Suppressor macrophage treated with lipopolysaccharide for 1 hour (primary cell): ENCODE data around the gene AFF4.
"Not testable (repeated sequence)": the region's sequence is repeated elsewhere in the genome, so short reads cannot be mapped to it uniquely, and the experiment has no call there.

ENCODE experiments used
- DNase-seq, 3 donors: peaks; one replicate each; pipeline ENCODE4 v3.0.0-alpha.2; 2020 to 2022

The AFF4 gene, protein sequence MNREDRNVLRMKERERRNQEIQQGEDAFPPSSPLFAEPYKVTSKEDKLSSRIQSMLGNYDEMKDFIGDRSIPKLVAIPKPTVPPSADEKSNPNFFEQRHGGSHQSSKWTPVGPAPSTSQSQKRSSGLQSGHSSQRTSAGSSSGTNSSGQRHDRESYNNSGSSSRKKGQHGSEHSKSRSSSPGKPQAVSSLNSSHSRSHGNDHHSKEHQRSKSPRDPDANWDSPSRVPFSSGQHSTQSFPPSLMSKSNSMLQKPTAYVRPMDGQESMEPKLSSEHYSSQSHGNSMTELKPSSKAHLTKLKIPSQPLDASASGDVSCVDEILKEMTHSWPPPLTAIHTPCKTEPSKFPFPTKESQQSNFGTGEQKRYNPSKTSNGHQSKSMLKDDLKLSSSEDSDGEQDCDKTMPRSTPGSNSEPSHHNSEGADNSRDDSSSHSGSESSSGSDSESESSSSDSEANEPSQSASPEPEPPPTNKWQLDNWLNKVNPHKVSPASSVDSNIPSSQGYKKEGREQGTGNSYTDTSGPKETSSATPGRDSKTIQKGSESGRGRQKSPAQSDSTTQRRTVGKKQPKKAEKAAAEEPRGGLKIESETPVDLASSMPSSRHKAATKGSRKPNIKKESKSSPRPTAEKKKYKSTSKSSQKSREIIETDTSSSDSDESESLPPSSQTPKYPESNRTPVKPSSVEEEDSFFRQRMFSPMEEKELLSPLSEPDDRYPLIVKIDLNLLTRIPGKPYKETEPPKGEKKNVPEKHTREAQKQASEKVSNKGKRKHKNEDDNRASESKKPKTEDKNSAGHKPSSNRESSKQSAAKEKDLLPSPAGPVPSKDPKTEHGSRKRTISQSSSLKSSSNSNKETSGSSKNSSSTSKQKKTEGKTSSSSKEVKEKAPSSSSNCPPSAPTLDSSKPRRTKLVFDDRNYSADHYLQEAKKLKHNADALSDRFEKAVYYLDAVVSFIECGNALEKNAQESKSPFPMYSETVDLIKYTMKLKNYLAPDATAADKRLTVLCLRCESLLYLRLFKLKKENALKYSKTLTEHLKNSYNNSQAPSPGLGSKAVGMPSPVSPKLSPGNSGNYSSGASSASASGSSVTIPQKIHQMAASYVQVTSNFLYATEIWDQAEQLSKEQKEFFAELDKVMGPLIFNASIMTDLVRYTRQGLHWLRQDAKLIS

DNA sequence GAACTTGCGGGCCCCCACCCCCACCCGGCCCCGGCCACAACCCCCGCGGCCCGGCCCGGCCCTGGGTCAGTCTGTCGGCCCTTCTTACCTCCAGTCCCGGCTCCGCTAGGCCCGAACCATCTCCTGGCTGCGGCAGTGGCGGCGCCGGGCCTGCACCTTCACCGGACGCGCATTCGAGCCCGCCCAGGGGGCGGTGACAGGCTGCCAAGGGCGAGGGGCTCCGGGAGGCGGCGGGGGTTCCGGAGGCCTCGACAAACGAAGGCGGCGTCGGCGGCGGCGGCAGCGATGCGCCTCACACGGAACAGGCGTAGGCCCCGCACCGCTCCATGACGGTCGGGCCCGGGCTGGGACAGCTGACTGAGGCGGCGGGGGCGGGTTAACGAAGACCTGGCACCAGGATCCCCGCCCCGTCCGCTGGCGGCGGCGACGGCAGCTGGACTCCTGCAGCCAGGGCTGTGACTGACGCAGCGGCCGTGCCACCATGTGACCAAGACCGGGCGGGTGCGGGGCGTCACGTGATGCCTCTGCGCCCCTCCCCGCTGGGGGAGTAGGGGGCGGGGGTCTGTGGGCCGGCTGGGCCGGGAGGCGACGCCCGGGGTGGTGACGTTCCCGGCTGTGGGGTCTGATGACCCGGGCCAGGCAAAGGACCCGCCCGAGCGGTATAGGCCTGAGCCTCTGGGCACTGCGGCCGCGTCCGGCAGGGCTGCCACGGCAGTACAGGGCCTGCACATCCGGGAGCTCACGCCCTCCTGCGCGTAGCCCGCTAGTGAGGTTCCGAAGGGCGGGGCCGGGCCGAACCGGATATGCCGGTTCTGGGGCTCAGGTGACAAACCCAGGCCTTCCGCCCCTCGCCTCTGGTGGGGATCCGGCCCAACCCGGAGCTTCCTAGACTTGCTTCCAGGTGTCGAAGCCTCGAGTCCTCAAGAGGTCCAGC lies at the start of gene AFF4:
AFF4 (minus strand) TSS at position 464 of the 934 bp plus-strand sequence. CDS start 26,445 bp downstream, outside the sequence.
- DNase-seq: peak; percentile 98 to 99 (median 99)

DNA sequence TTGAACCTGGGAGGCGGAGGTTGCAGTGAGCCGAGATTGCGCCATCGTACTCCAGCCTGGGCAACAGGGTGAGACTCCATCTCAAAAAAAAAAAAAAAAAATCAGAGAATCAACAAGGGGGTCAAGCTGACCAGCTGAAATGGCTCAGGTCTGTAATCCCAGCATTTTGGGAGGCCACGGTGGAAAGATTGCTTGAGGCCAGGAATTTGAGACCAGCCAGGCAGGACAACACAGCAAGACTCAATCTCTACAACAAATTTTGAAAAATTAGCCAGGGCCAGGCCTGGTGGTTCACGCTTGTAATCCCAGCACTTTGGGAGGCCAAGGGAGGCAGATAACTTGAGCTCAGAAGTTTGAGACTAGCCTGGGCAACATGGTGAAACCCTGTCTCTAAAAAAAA lies 45.0 kb upstream of the AFF4 start:
- not testable (repeated sequence) for DNase-seq

DNA sequence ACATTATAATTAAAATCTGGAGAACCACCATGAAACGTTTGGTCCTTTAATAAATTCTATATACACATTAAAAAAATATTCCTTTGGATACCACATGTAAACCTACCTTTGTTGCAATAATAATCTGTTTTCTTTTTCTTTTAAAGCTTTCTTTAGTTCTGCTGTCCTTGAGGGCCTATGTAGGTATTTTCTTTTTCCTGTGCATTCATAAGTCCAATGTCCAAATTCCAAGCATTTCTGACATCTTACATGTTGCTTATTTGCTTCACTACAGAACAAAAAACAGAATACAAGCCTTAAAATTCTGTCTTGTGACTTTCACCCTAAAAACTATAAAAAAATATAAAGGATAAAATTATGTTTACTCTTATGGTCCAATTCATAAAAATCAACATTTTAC lies 43.2 kb upstream of the AFF4 start:
- no peak for DNase-seq

DNA sequence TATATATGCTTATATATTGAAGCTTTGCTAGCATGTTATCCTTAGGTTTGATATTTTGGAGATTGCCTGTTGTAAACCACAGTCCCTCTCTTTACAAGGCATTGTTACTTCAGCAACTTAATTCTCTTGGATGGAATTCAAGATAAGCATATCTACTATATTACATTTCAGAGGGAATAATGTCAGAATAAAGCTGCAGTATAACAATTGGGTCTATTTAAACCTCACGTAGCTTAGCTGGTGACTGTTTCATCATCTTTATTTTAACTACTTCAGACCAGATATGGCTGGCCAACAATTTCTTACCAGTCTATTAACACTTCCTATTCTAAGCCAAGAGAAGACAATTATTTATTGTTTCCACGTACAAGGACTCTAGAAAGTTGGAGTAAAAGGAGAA lies 35.8 kb upstream of the AFF4 start:
- DNase-seq: no peak

DNA sequence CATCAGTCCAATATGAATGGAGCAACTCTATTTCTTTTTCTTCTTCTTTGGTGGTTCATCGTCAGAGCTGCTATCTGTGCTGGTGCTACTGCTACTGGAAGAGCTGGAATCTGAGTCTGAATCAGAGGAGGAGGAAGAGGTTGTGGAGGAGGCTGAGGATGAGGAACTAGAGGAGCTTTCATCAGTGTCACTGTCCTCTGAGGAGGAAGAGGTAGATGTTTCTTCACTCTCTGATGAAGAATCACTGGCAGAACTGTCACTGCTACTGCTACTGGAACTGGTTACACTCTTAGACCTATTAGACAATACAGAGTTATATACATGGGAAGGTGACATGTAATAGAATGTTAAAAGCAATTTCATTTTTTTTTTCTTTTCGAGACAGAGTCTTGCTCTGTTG lies 35.1 kb upstream of the AFF4 start:
- DNase-seq: peak; percentile 48 to 60 (median 54)

DNA sequence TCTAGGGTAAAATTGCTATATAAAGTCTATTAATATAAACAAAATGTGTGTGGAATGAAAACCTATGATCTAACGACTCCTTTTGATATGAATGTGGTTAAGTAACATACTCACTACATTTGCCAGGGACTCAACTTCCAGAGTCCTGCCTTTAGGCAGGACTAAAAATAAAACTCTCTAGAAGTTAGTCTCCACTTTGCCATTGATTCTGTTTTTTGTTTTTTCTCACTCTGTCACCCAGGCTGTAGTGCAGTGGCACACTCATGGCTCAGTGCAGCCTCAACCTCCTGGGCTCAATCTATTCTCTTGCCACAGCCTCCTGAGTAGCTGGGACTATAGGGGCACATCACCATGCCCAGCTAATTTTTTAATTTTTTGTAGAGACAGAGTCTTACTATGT lies 32.9 kb upstream of the AFF4 start:
- DNase-seq: no peak

DNA sequence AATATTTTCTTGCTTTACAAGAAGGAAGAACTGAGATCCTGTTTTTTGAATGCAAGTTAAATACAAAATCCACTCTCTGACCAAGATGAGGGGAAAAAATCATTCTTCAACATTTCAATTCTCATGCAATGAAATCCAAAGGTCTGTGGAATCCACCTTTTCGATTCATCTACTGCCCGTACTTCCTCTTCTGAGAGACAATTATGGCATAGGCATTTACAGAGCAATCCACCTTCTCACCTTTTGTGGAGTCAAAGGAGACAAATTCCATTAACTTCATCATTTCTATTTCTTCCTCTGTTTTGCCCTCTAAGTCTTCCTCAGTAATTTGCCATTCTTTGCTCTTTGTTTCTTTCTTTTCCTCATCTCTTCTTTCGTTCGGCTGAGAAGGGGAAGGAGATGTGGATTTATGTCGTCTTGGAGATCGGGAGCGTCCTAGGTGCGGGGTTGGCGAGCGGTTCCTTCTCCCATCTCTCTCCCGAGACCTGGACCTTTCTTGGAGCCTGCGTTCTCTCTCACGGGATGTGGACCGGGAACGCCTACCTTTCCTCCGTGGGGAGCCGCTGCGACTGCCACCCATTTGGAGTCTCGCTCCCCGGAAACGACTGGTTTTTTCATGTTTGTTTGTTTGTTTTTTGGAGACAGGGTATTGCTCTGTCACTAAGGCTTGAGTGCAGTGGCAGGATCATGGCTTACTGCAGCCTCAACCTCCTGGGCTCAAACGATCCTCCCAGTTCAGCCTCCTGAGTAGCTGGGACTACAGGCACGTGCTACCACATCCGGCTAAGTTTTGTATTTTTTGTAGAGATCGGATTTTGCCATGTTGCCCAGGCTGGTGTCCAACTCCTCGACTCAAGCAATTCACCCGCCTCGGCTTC lies 24.3 kb upstream of the AFF4 start:
- DNase-seq: no peak

DNA sequence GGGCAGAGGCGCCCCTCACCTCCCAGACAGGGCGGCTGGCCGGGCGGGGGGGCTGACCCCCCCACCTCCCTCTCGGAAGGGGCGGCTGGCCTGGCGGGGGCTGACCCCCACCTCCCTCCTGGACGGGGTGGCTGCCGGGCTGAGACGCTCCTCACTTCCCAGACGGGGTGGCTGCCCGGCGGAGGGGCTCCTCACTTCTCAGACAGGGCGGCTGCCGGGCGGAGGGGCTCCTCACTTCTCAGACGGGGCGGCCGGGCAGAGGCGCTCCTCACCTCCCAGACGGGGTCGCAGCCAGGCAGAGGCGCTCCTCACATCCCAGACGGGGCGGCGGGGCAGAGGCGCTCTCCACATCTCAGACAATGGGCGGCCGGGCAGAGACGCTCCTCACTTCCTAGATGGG lies 19.5 kb upstream of the AFF4 start:
- DNase-seq: not testable (repeated sequence)

DNA sequence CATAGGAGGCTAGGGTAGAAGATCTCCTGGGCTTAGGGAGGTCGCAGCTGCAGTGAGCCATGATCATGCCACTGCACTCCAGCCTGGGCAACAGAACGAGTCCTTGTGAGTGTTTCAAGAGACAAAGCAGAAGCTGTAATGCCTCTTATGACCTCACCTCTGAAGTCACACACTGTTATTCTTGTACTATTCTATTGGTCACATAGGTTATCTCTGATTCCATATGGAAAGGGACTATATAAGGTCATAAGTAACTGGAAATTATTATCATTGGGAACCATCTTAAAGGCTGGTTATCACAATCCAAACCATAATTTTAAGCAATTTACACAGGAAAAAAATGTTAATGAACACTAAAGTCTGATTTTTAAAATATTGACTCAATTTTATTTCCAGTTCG lies 17.9 kb upstream of the AFF4 start:
- peak in 2 of 3 donors; percentile 9 to 31 for DNase-seq

DNA sequence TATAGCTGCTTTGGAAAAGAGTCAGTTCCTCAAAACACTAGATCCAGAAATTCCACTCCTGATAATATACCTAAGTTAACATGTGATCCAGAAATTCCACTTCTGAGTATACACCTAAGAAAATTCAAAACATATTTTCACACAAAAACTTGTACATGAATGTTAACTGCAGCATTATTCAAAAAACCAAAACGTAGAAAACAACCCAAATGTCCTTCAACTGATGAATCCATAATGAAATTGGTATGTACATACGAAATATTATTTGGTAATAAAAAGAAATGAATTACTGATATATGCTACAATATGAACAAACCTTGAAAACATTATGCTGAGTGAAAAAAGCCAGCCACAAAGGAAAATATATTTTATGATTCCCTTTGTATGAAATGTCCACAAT lies 16.5 kb upstream of the AFF4 start:
- DNase-seq: no peak

DNA sequence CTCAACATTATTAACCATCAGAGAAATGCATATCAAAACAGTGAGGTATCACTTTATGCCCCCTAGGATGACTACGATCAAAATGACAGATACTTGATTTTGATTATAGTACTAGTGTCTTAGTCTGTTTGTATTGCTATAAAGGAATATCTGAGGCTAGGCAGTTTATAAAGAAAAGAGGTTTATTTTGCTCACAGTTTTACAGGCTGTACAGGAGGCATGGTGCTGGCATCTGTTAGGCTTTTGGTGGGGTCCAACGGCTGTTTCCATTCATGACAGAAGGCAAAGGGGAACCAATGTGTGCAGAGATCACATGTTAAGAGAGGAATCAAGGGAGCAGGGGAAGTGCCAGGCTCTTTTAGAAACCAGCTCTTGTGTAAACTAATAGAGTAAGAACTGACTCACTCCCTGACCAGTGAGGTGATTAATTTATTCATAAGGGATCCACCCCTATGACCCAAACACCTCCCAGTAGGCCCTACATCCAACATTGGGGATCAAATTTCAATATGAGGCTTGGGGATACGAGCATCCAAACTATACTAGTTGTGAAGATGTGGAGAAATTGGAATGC lies 16.0 kb upstream of the AFF4 start:
- DNase-seq: peak; percentile 86 to 92 (median 92)

DNA sequence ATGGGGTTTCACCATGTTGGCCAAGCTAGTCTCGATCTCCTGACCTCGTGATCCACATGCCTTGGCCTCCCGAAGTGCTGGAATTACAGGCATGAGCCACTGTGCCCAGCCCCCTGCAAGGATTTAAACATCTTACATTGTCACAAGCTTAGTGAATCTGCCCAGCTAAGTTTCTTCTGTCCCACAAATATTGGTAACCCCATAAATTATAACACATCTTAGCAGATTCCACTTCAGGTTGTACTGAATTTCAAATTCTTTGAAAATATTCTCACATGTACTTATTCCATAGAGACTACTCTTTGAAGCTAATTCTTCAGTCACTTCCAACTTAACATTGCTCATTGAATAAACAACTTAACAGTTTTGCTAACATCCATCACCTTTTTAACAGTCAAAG lies 13.4 kb upstream of the AFF4 start:
- DNase-seq: no peak

DNA sequence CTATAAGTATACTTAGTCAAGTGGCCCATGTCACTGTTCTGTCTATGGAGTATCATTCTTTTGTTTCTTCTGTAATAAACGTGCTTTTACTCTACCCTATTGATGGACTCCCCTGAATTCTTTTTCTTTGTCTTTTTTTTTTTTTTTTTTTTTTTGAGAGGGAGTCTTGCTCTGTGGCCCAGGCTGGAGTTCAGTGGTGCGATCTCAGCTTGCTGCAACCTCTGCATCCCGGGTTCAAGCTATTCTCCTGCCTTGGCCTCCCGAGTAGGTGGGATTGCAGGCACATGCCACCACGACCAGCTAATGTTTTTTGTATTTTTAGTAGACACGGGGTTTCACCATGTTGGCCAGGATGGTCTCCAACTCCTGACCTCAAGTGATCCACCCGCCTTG lies 9.0 kb upstream of the AFF4 start:
- not testable (repeated sequence) for DNase-seq

DNA sequence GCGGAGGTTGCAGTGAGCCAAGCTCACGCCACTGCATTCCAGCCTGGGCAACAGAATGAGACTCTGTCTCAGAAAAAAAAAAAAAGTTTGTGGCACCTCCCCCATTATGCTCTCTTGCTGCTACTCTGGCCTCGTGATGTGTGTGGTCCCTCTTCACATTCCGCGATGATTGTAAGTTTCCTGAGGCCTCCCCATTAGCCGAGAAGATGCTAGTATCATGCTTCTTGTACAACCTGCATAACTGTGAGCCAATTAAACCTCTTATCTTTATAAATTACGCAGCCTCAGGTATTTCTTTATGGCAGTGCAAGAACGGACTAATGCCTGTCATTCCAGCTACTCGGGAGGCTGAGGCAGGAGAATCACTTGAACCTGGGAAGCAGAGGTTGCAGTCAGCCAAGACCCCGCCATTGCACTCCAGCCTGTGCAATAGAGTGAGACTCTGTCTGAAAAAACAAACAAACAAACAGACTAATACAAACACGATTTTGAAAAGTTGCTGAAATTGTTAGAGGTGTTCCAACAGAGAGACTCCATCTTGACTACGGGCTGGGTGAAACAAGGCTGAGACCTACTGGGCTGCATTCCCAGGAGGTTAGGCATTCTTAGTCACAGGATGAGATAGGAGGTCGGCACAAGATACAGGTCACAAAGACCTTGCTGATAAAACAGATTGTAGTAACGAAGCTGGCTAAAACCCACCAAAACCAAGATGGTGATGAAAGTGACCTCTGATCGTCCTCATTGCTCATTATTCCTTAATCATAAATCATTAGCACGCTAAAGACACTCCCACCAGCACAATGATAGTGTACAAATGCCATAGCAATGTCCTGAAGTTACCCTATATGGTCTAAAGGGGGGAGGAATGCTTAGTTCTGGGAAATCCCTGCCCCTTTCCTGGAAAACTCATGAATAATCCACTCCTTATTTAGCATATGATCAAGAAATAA lies 8.3 kb upstream of the AFF4 start:
- DNase-seq: peak in 1 of 3 donors; percentile 25

DNA sequence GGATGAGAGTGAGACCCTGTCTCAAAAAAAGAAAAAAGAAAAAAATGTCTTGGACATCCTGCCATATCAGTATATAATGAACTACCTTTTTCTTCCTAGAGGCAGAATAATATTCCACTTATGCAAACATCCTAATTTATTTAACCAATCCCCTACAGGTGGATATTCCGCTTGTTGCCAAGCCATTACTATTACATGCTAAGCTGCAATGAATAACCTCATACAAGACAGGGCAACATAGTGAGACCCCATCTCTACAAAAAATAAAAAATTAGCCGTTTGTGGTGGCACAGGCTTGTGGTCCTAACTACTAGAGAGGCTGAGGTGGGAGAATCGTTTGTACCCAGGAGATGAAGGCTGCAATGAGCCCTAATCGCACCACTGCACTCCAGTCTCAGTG lies 1.7 kb upstream of the AFF4 start:
- no peak for DNase-seq

DNA sequence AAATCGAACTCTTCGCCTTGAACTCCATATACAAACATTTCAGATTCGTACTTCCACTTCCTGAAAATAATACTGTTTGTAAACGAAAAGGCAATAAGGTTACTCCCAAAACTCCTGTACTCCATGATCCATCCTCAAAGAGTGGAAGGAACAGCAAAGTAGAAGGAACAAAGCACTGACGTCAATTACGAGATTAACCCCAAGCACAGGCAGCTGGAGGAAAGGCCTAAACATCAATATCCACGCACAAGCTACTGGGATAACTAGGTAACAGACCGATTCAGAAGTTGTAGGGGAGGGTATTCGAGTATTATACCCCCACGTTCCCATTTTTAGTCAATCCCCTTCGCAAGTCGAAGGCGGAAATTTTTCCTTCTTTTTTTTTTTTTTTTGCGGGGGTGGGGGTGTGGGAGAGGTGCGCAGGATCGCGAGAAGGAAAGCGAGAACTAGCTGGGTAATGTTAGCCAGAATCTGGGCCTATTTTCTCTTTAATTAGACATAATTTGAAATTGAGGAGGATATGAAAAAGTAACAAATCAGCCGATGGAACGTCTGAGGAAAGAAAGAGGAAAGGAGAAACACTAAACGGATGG lies 909 bp downstream of the AFF4 start:
- DNase-seq: peak; percentile 78 to 85 (median 79)

DNA sequence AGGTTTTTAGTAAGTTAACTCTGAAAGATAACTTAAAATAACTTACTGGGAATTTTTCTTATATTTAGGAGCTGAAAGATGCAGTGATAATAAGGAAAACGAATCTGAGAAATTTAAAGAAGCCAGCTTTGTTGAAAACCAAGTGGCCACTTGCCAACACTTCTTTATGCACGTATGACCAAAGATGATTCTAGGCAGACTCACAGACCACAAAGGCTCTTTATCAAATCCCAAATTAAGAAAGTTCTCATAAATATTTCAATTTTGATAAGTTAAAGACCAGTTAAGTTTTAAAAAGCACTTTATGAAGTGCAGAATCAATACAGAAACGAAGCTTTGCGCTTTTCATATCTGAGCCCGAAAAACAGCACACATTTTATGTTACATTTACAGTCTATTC lies 1.5 kb downstream of the AFF4 start:
- DNase-seq: peak in 1 of 3 donors; percentile 27

DNA sequence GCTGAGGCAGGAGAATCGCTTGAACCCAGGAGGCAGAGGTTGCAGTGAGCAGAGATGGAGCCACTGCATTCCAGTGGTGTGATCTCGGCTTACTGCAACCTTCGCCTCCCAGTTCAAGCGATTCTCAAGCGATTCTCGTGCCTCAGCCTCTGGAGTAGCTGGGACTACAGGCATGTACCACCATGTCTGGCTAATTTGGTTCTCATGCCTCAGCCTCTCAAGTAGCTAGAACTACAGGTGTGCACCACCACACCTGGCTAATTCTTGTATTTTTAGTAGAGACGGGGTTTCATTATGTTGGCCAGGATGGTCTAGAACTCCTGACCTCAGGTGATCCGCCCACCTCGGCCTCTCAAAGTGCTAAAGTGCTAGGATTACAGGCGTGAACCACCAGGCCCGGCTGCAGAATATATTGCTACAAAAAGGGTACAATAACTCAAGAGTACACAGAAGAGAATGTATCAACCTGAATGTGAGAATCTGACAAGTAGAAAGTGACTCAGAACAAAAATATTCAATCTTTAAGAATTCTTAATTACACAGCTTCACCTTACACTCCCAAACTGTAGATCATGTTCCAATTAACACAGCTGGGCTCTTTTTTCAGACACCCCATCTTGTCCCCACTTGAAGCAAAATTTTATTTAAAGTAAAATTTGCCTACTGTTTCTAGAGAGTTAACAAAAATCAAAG lies 2.2 kb downstream of the AFF4 start:
- not testable (repeated sequence) for DNase-seq
